ENCODE data around the gene ZNF891.

Gene ZNF891

DNA sequence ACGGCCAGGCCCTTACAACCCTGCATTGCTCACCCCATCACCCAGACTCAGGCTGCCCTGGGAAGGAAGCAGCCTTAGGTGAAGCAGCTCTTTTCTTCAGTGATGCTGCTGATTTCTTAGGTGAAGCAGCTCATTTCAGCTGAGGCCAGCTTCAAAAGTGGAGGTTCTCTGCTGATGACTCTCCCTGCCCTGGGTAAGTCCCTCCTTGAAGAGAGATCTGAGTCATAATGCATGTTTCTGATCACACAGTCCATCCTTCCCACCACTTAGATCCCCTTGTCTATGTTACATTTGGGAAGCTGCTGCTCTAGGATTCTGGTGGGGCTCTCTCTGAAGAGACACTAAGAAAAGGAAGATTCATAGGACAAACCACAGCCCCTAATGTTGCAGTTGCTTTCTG lies 66.5 kb downstream of the ZNF891 start:
- 89 to 100% methylated on average over 1 of the region's 1 CpG for WGBS, 2 experiments
- H3K4me3 ChIP-seq (ENCODE audit: insufficient read depth, low read depth, low read length), result no peak overlapping the region
- H3K36me3 ChIP-seq (ENCODE audit: control insufficient read depth, insufficient read depth, low read length), result no peaks in the 10 kb centered on the region
- no peak overlapping the region for H3K27ac ChIP-seq (ENCODE audit: insufficient read depth, low read depth, low read length, poor library complexity, severe bottlenecking)
- peaks cover 32% of the 10 kb centered on the region for H3K9me3 ChIP-seq (ENCODE audit: control insufficient read depth, low read length)
- no peaks in the 10 kb centered on the region for H3K4me1 ChIP-seq (ENCODE audit: control insufficient read depth, insufficient read depth, low read length)
- H3K27me3 ChIP-seq (ENCODE audit: control insufficient read depth, insufficient read depth, low read length, poor library complexity, severe bottlenecking), result no peaks in the 10 kb centered on the region

DNA sequence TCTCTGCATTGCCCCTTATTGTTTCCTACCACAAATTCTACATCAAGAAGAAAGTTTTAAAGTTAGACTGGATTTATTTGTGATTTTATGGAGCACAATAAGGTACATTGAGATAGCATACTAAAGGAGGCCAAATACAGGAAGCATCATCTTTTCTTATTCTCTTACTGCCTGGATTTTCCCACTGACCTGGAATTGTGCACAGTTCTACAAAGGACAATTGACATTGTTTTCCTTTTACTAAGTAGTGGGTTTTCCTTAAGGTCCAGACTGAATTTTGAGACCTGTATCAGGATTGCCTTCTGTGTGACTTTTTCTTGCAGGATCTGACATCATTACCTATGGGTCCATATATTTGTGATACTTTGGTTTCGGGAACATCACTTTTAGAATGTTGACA lies 68.1 kb downstream of the ZNF891 start:
- H3K4me3 ChIP-seq (ENCODE audit: insufficient read depth, low read depth, low read length), result no peak overlapping the region

DNA sequence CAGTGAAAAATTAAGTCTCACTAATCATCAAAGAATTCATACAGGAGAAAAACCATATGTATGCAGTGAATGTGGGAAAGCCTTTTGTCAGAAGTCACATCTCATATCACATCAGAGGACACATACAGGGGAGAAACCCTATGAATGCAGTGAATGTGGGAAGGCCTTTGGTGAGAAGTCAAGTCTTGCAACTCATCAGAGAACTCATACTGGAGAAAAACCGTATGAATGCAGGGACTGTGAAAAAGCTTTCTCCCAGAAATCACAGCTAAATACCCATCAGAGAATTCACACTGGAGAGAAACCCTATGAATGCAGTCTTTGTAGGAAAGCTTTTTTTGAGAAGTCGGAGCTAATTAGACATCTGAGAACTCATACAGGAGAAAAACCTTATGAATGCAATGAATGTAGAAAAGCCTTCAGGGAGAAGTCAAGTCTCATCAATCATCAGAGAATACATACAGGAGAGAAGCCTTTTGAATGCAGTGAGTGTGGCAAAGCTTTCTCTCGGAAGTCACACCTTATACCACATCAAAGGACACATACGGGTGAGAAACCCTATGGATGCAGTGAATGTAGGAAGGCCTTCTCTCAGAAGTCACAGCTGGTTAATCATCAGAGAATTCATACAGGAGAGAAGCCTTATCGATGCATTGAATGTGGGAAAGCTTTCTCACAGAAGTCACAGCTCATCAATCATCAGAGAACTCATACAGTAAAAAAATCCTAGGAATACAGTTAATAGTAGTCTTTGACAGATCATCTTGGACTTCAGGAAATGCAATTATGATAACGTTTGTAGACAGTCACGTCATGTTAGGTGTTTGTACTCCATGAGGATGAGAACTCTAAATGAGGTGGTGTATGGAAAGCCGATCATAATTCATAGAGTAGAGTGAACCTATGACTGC lies 71.6 kb downstream of the ZNF891 start:
- Histone ChIP-seq H3K9me3 (ENCODE audit: control insufficient read depth, low read length) (peaks cover 43% of the 10 kb centered on the region), H3K4me1 (ENCODE audit: control insufficient read depth, insufficient read depth, low read length) (no peaks in the 10 kb centered on the region), H3K4me3 (ENCODE audit: insufficient read depth, low read depth, low read length) (no peak overlapping the region), H3K27ac (ENCODE audit: insufficient read depth, low read depth, low read length, poor library complexity, severe bottlenecking) (no peak overlapping the region), H3K36me3 (ENCODE audit: control insufficient read depth, insufficient read depth, low read length) (peaks cover 34% of the 10 kb centered on the region), H3K27me3 (ENCODE audit: control insufficient read depth, insufficient read depth, low read length, poor library complexity, severe bottlenecking) (no peaks in the 10 kb centered on the region)
- WGBS, 2 experiments, result 91 to 92% methylated on average over 8 of the region's 8 CpGs

More for the DNA sequence above, 68.1 kb downstream of the ZNF891 start:
- Histone ChIP-seq H3K9me3 (ENCODE audit: control insufficient read depth, low read length) (peaks cover 44% of the 10 kb centered on the region), H3K27me3 (ENCODE audit: control insufficient read depth, insufficient read depth, low read length, poor library complexity, severe bottlenecking) (no peaks in the 10 kb centered on the region), H3K27ac (ENCODE audit: insufficient read depth, low read depth, low read length, poor library complexity, severe bottlenecking) (no peak overlapping the region), H3K36me3 (ENCODE audit: control insufficient read depth, insufficient read depth, low read length) (peaks cover 11% of the 10 kb centered on the region), H3K4me1 (ENCODE audit: control insufficient read depth, insufficient read depth, low read length) (no peaks in the 10 kb centered on the region)
- 88 to 97% methylated on average over 1 of the region's 1 CpG for WGBS, 2 experiments

DNA sequence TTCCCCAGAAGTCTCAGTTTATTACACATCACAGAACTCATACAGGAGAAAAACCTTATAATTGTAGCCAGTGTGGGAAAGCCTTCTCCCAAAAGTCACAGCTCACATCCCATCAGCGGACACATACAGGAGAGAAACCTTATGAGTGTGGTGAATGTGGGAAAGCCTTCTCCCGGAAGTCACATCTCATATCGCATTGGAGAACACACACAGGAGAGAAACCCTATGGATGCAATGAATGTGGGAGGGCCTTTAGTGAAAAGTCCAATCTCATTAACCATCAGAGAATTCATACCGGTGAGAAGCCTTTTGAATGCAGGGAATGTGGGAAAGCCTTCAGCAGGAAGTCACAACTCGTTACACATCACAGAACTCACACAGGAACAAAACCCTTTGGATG lies 72.6 kb downstream of the ZNF891 start:
- Histone ChIP-seq H3K36me3 (ENCODE audit: control insufficient read depth, insufficient read depth, low read length) (peaks cover 45% of the 10 kb centered on the region), H3K4me1 (ENCODE audit: control insufficient read depth, insufficient read depth, low read length) (no peaks in the 10 kb centered on the region), H3K27me3 (ENCODE audit: control insufficient read depth, insufficient read depth, low read length, poor library complexity, severe bottlenecking) (no peaks in the 10 kb centered on the region), H3K4me3 (ENCODE audit: insufficient read depth, low read depth, low read length) (no peak overlapping the region), H3K9me3 (ENCODE audit: control insufficient read depth, low read length) (peaks cover 38% of the 10 kb centered on the region), H3K27ac (ENCODE audit: insufficient read depth, low read depth, low read length, poor library complexity, severe bottlenecking) (no peak overlapping the region)
- WGBS, 2 experiments, result 82 to 98% methylated on average over 2 to 4 of the region's 5 CpGs

All from ectodermal cell (in vitro differentiated cells).